Astrocyte (in vitro differentiated cells and primary cell): ENCODE data around the gene TNIK. TPM values are rescaled to one million over a fixed set of nuclear protein-coding genes. Genes with fewer than 3 reads are reported as not detected.
"Not testable (repeated sequence)": the region's sequence is repeated elsewhere in the genome, so short reads cannot be mapped to it uniquely, and the experiment has no call there.

Source experiments
- DNase-seq: peaks from one replicate; pipeline ENCODE4 v3.0.0-alpha.2; 2010; ENCODE audit warnings: low read depth
- FAIRE-seq: peaks from 2 replicates; lab custom pipeline; 2011; peaks lifted over from hg19 to GRCh38; lab: Jason Lieb, UNC
- H2AFZ ChIP-seq: 2 replicates; pipeline ENCODE4 v1.6.0; 2012; ENCODE audit warnings: low read depth, low read length, inconsistent platforms
- H3K27ac ChIP-seq: 2 replicates; pipeline ENCODE4 v1.5.1; 2011; ENCODE audit warnings: low read depth, low read length, inconsistent platforms
- H3K27me3 ChIP-seq: 2 replicates; pipeline ENCODE4 v1.6.0; 2011; ENCODE audit warnings: low read length, inconsistent platforms; ENCODE audit not compliant: insufficient read depth
- H3K36me3 ChIP-seq: 2 replicates; pipeline ENCODE4 v1.5.1; 2011; ENCODE audit warnings: low read length, inconsistent platforms; ENCODE audit not compliant: insufficient read depth
- H3K4me1 ChIP-seq: 2 replicates; pipeline ENCODE4 v1.5.1; 2011; ENCODE audit warnings: low read length, inconsistent platforms; ENCODE audit not compliant: insufficient read depth
- H3K4me2 ChIP-seq: 2 replicates; pipeline ENCODE4 v1.6.0; 2012; ENCODE audit warnings: low read length, inconsistent platforms
- H3K4me3 ChIP-seq: 2 replicates; pipeline ENCODE4 v1.5.1; 2011; ENCODE audit warnings: low read depth, mild to moderate bottlenecking, low read length, inconsistent platforms; ENCODE audit not compliant: insufficient read depth
- H3K79me2 ChIP-seq: 2 replicates; pipeline ENCODE4 v1.6.0; 2012; ENCODE audit warnings: mild to moderate bottlenecking, low read length, inconsistent platforms; ENCODE audit not compliant: insufficient read depth
- H3K9ac ChIP-seq: 2 replicates; pipeline ENCODE4 v1.6.0; 2012; ENCODE audit warnings: mild to moderate bottlenecking, low read length, inconsistent platforms
- H3K9me3 ChIP-seq: 2 replicates; pipeline ENCODE4 v1.5.1; 2012; ENCODE audit warnings: low read depth, mild to moderate bottlenecking, low read length, inconsistent platforms; ENCODE audit not compliant: insufficient read depth
- H4K20me1 ChIP-seq: 2 replicates; pipeline ENCODE4 v1.6.0; 2012; ENCODE audit warnings: low read length, inconsistent platforms; ENCODE audit not compliant: insufficient read depth
- H3K27ac Mint-ChIP-seq: one replicate; pipeline ENCODE4 v1.8.0; 2021; ENCODE audit warnings: mild to moderate bottlenecking, mixed read lengths; ENCODE audit not compliant: unreplicated experiment
- H3K27me3 Mint-ChIP-seq: one replicate; pipeline ENCODE4 v1.8.0; 2021; ENCODE audit warnings: low read depth, mixed read lengths; ENCODE audit not compliant: unreplicated experiment
- H3K36me3 Mint-ChIP-seq: one replicate; pipeline ENCODE4 v1.8.0; 2021; ENCODE audit warnings: low read depth, mixed read lengths; ENCODE audit not compliant: unreplicated experiment
- H3K4me1 Mint-ChIP-seq: one replicate; pipeline ENCODE4 v1.8.0; 2021; ENCODE audit warnings: low read depth, mixed read lengths; ENCODE audit not compliant: unreplicated experiment
- H3K4me3 Mint-ChIP-seq: one replicate; pipeline ENCODE4 v1.8.0; 2021; ENCODE audit warnings: mild to moderate bottlenecking, moderate library complexity, mixed read lengths; ENCODE audit not compliant: unreplicated experiment
- H3K9me3 Mint-ChIP-seq: one replicate; pipeline ENCODE4 v1.8.0; 2021; ENCODE audit warnings: mild to moderate bottlenecking, mixed read lengths; ENCODE audit not compliant: unreplicated experiment
- EZH2 ChIP-seq: IDR thresholded peaks from 2 replicates; pipeline ENCODE4 v1.6.1; 2012; ENCODE audit warnings: mild to moderate bottlenecking, low read length, inconsistent platforms; ENCODE audit not compliant: insufficient read depth
- total RNA-seq: library from RNA; stranded (reverse); gene quantifications from 2 replicates; pipeline ENCODE4 v1.2.1, GENCODE V29; 2021
- TF ChIP-seq, protein P1 (sequence below): IDR thresholded peaks from 2 replicates; pipeline ENCODE4 v1.5.1; 2011; ENCODE audit warnings: low read depth, mild to moderate bottlenecking, inconsistent platforms, low read length, moderate library complexity; ENCODE audit not compliant: insufficient read depth

The TNIK gene
- total RNA-seq, 1 donor from 2014 or later: 70.0 TPM

- H4K20me1 ChIP-seq: peaks cover 8% of the 10 kb centered on the region
- peak overlapping the region; percentile 25 for H3K27ac ChIP-seq
- H3K27me3 ChIP-seq: no peaks in the 10 kb centered on the region
- peak; percentile 60 for DNase-seq
- no peak overlapping the region for H3K9ac ChIP-seq
- FAIRE-seq: peak; percentile 49
- H3K4me1 Mint-ChIP-seq: peaks cover 45% of the 10 kb centered on the region
- H3K4me3 ChIP-seq: no peak overlapping the region
- no peaks in the 10 kb centered on the region for H3K27me3 Mint-ChIP-seq
- no peaks in the 10 kb centered on the region for H3K36me3 ChIP-seq
- H3K4me1 ChIP-seq: peaks cover 26% of the 10 kb centered on the region
- H3K36me3 Mint-ChIP-seq: peaks cover 2% of the 10 kb centered on the region
- H3K9me3 Mint-ChIP-seq: no peaks in the 10 kb centered on the region
- H3K27ac Mint-ChIP-seq: peak overlapping the region; percentile 88
- no peak overlapping the region for H2AFZ ChIP-seq
- H3K9me3 ChIP-seq: no peaks in the 10 kb centered on the region
- no peak overlapping the region for H3K4me3 Mint-ChIP-seq
- no peaks in the 10 kb centered on the region for H3K79me2 ChIP-seq
- TF ChIP-seq EZH2: no peak
- TF ChIP-seq, protein P1, sequence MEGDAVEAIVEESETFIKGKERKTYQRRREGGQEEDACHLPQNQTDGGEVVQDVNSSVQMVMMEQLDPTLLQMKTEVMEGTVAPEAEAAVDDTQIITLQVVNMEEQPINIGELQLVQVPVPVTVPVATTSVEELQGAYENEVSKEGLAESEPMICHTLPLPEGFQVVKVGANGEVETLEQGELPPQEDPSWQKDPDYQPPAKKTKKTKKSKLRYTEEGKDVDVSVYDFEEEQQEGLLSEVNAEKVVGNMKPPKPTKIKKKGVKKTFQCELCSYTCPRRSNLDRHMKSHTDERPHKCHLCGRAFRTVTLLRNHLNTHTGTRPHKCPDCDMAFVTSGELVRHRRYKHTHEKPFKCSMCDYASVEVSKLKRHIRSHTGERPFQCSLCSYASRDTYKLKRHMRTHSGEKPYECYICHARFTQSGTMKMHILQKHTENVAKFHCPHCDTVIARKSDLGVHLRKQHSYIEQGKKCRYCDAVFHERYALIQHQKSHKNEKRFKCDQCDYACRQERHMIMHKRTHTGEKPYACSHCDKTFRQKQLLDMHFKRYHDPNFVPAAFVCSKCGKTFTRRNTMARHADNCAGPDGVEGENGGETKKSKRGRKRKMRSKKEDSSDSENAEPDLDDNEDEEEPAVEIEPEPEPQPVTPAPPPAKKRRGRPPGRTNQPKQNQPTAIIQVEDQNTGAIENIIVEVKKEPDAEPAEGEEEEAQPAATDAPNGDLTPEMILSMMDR: no peak
- H3K4me2 ChIP-seq: peak overlapping the region; percentile 31
These were observed 76.8 kb downstream of the TNIK start for GRCh38 chr3:171383206-171384018.

DNA sequence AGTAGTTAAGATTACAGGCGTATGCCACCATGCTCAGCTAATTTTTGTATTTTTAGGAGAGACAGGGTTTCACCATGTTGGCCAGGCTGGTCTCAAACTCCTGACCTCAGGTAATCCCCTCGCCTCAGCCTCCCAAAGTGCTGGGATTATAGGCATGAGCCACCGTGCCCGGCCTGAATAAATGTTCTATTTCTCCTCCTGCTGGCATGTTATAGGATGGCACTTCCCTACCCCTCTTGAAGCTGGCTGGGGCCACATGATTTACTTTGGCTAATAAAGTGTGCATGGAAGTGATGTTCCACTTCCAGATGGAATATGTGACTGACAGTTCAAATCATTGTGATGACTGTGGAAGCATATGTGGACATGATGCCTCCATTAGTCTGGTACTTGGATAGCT is 77.9 kb downstream of the TNIK start:
- peaks cover 50% of the 10 kb centered on the region for H3K4me1 Mint-ChIP-seq
- not testable (repeated sequence) for H3K9me3 ChIP-seq, FAIRE-seq, H3K27me3 Mint-ChIP-seq, H3K4me3 Mint-ChIP-seq, H3K79me2 ChIP-seq, H3K27ac Mint-ChIP-seq, H3K9ac ChIP-seq, H3K36me3 Mint-ChIP-seq, H3K9me3 Mint-ChIP-seq, H2AFZ ChIP-seq, H3K36me3 ChIP-seq, H3K27me3 ChIP-seq, H3K4me2 ChIP-seq, H4K20me1 ChIP-seq, DNase-seq, H3K4me3 ChIP-seq, H3K27ac ChIP-seq
- H3K4me1 ChIP-seq: peaks cover 26% of the 10 kb centered on the region

DNA sequence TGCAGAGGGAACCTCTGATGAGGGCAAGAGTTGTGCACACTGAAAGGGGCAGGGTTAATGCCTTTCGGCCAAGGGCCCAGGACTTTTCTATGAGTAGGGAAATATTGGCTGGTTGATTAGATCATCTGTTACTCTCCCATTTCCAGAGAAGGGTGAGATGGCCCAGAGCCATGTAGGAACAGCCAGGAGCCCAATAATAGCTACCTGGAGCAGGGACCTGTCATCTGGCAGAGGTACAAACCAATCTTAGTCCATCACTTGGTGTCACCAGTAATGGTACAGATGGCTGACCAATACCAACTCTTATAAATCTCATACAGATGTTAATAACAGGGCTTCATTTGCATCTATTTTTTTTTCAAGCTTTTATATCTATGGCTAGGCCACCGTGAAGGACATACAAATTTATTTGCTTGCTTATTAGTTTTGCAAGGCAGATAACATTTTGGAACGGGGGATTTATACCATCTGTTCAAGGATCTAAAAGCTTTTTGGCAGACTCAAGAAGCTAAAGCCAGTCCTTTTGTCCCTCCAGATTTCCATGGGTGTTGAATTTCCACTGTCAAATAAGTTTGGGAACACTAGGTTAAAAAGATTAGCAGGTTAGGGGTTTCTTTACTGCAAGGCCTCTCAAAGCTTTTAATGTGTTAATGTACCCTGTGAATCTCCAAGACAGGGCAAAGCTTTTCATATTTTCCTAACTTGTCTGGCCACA is 79.3 kb downstream of the TNIK start:
- TF ChIP-seq, protein P1: no peak
- no peak for TF ChIP-seq EZH2
- Mint-ChIP-seq H3K27ac (no peak overlapping the region), H3K4me1 (peaks cover 48% of the 10 kb centered on the region), H3K36me3 (peaks cover 4% of the 10 kb centered on the region), H3K27me3 (no peaks in the 10 kb centered on the region), H3K9me3 (no peaks in the 10 kb centered on the region), H3K4me3 (no peak overlapping the region)
- no peak overlapping the region for H3K9ac ChIP-seq
- H3K9me3 ChIP-seq: no peaks in the 10 kb centered on the region
- H3K27ac ChIP-seq: no peak overlapping the region
- no peaks in the 10 kb centered on the region for H3K36me3 ChIP-seq
- peaks cover 10% of the 10 kb centered on the region for H3K79me2 ChIP-seq
- H3K4me3 ChIP-seq: no peak overlapping the region
- DNase-seq (no peak), FAIRE-seq (no peak)
- H3K4me1 ChIP-seq: peaks cover 28% of the 10 kb centered on the region
- peaks cover 8% of the 10 kb centered on the region for H4K20me1 ChIP-seq
- H3K27me3 ChIP-seq: no peaks in the 10 kb centered on the region
- H3K4me2 ChIP-seq: no peak overlapping the region
- no peak overlapping the region for H2AFZ ChIP-seq
